Neuronal stem cell (in vitro differentiated cells): ENCODE measurements around the gene PFN3.
A peak's percentile ranks its signal among the peaks of the same experiment; 100 is the strongest.

Experiments used
- DNase-seq: peaks from one replicate; pipeline ENCODE4 v3.0.0-alpha.2; 2013; ENCODE audit warnings: low spot score
- H2AFZ ChIP-seq: one replicate; pipeline ENCODE4 v1.6.1; 2013; ENCODE audit warnings: mild to moderate bottlenecking, low read length, inconsistent platforms
- H2AK5ac ChIP-seq: 2 replicates; pipeline ENCODE4 v1.6.1; 2013; ENCODE audit warnings: low read depth, mild to moderate bottlenecking, inconsistent platforms, low read length, moderate library complexity, mixed read lengths
- H2BK120ac ChIP-seq: 2 replicates; pipeline ENCODE4 v1.6.1; 2013; ENCODE audit warnings: low read depth, mild to moderate bottlenecking, inconsistent platforms, low read length, moderate library complexity, mixed read lengths
- H2BK12ac ChIP-seq: one replicate; pipeline ENCODE4 v1.6.1; 2013; ENCODE audit warnings: low read length, inconsistent platforms
- H2BK15ac ChIP-seq: 2 replicates; pipeline ENCODE4 v1.6.1; 2013; ENCODE audit warnings: mild to moderate bottlenecking, low read length, inconsistent platforms, mixed read lengths
- H2BK5ac ChIP-seq: one replicate; pipeline ENCODE4 v1.6.1; 2013; ENCODE audit warnings: inconsistent platforms, mild to moderate bottlenecking, low read length, moderate library complexity
- H3K14ac ChIP-seq: one replicate; pipeline ENCODE4 v1.6.1; 2013; ENCODE audit warnings: low read length, inconsistent platforms
- H3K18ac ChIP-seq: 2 replicates; pipeline ENCODE4 v1.6.1; 2013; ENCODE audit warnings: low read length, inconsistent platforms
- H3K23ac ChIP-seq: 2 replicates; pipeline ENCODE4 v1.6.1; 2013; ENCODE audit warnings: low read depth, mild to moderate bottlenecking, mixed read lengths, low read length, inconsistent platforms; ENCODE audit not compliant: poor library complexity
- H3K27ac ChIP-seq: replicated peaks from 3 replicates; pipeline ENCODE4 v1.5.1; 2013; ENCODE audit warnings: low read length, inconsistent platforms
- H3K27me3 ChIP-seq, 3 experiments: 2 replicates each; pipeline ENCODE4 v1.6.1; 2013; ENCODE audit warnings: low read length in 3 of 3, mild to moderate bottlenecking in 2 of 3, inconsistent platforms in 1 of 3, low read depth in 1 of 3, mixed read lengths in 1 of 3, moderate library complexity in 1 of 3; ENCODE audit not compliant: control insufficient read depth in 3 of 3, insufficient read depth in 3 of 3
- H3K36me3 ChIP-seq, 2 donors: replicated peaks in 1 of 2; 2 replicates each; pipeline ENCODE4 v1.6.1; 2013; ENCODE audit warnings: low read length in 2 of 2; ENCODE audit not compliant: control insufficient read depth in 2 of 2, insufficient read depth in 2 of 2
- H3K4ac ChIP-seq: 2 replicates; pipeline ENCODE4 v1.6.1; 2013; ENCODE audit warnings: inconsistent platforms, mild to moderate bottlenecking, low read length, moderate library complexity
- H3K4me1 ChIP-seq, 2 donors: 1 replicate in 1 of 2; 2 replicates in 1 of 2; pipeline ENCODE4 v1.6.1; 2013; ENCODE audit warnings: low read length in 2 of 2, low read depth in 1 of 2; ENCODE audit not compliant: control insufficient read depth in 2 of 2, insufficient read depth in 1 of 2
- H3K4me2 ChIP-seq: one replicate; pipeline ENCODE4 v1.6.1; 2013; ENCODE audit warnings: mild to moderate bottlenecking, low read length, inconsistent platforms; ENCODE audit not compliant: insufficient read depth, poor library complexity, severe bottlenecking
- H3K4me3 ChIP-seq, 2 donors: 2 replicates each; pipeline ENCODE4 v1.5.1; 2013; ENCODE audit warnings: low read length in 2 of 2, mild to moderate bottlenecking in 2 of 2, inconsistent platforms in 1 of 2, moderate library complexity in 1 of 2
- H3K79me1 ChIP-seq: one replicate; pipeline ENCODE4 v1.6.1; 2013; ENCODE audit warnings: low read depth, mild to moderate bottlenecking, inconsistent platforms, low read length, moderate library complexity
- H3K9ac ChIP-seq: one replicate; pipeline ENCODE4 v1.6.1; 2013; ENCODE audit warnings: mild to moderate bottlenecking, low read depth, low read length, inconsistent platforms; ENCODE audit not compliant: poor library complexity
- H3K9me3 ChIP-seq, 2 donors: replicated peaks in 1 of 2; 2 replicates each; pipeline versions ENCODE3 to v1.6.1; 2013; ENCODE audit warnings: low read length in 2 of 2, mild to moderate bottlenecking in 2 of 2, inconsistent platforms in 1 of 2, low read depth in 1 of 2, mixed read lengths in 1 of 2, moderate library complexity in 1 of 2; ENCODE audit not compliant: control insufficient read depth in 2 of 2, insufficient read depth in 1 of 2
- H4K8ac ChIP-seq: one replicate; pipeline ENCODE4 v1.6.1; 2013; ENCODE audit warnings: low read depth, mild to moderate bottlenecking, inconsistent platforms, low read length, moderate library complexity
- H4K91ac ChIP-seq: one replicate; pipeline ENCODE4 v1.6.1; 2013; ENCODE audit warnings: low read length, low read depth, mild to moderate bottlenecking, inconsistent platforms; ENCODE audit not compliant: poor library complexity
- WGBS, 2 donors: extraction: QIAGEN DNeasy Blood & Tissue Kit; methylation state at CpG; one replicate each; pipeline ENCODE4 v1.1.7; 2013; ENCODE audit warnings: missing lambda C conversion rate in 2 of 2, mixed read lengths in 1 of 2; ENCODE audit not compliant: insufficient read length in 2 of 2, insufficient replicate concordance in 1 of 2; ENCODE audit errors: extremely low coverage in 2 of 2; 5-methylcytosine and 5-hydroxymethylcytosine counted together

Gene PFN3

GRCh38 chr5:177353093-177353492 lies 47.4 kb downstream of the PFN3 start:
- Histone ChIP-seq H3K9ac (no peak overlapping the region), H3K79me1 (peaks cover 11% of the 10 kb centered on the region), H2BK12ac (no peak overlapping the region), H3K4me3 (no peak overlapping the region), H3K9me3 (no peaks in the 10 kb centered on the region), H3K4me1 (peaks cover 8 to 23% of the 10 kb centered on the region in 2 donors), H3K4me2 (no peak overlapping the region), H3K4ac (no peak overlapping the region), H2BK15ac (no peak overlapping the region), H2AFZ (no peak overlapping the region), H4K91ac (no peak overlapping the region), H4K8ac (no peak overlapping the region), H3K27me3 (peaks cover 0 to 12% (median 0%) of the 10 kb centered on the region in 3 experiments), H3K27ac (no peak overlapping the region), H3K18ac (no peak overlapping the region), H2AK5ac (no peak overlapping the region), H2BK120ac (no peak overlapping the region), H3K23ac (no peak overlapping the region), H2BK5ac (no peak overlapping the region), H3K14ac (no peak overlapping the region), H3K36me3 (peaks cover 4 to 15% of the 10 kb centered on the region in 2 donors)
- WGBS, 2 donors = no CpG with 5 or more reads among the region's 5 CpGs
- no peak for DNase-seq

GRCh38 chr5:177351392-177352329 lies 48.8 kb downstream of the PFN3 start, which contains the start of gene LMAN2:
Gene LMAN2, minus strand, starts transcription at chr5:177351668. Its CDS starts 21 bp downstream, at chr5:177351647.
- DNase-seq = peak; percentile 91
- Histone ChIP-seq H3K36me3 (peaks cover 4 to 27% of the 10 kb centered on the region in 2 donors), H3K4me1 (peaks cover 8 to 9% of the 10 kb centered on the region in 2 donors), H3K23ac (peak within 1 kb of the TSS; percentile 1), H2BK12ac (no peak within 1 kb of the TSS), H2AK5ac (peak within 1 kb of the TSS; percentile 72), H3K9me3 (no peaks in the 10 kb centered on the region), H3K79me1 (peaks cover 11% of the 10 kb centered on the region), H2BK15ac (peak within 1 kb of the TSS; percentile 94), H2BK5ac (peak within 1 kb of the TSS; percentile 97), H3K18ac (peak within 1 kb of the TSS; percentile 100), H3K4me3 (peak within 1 kb of the TSS; percentile 64 to 81), H3K4ac (peak within 1 kb of the TSS; percentile 8), H3K27me3 (peaks cover 0 to 3% (median 0%) of the 10 kb centered on the region in 3 experiments), H4K91ac (no peak within 1 kb of the TSS), H4K8ac (peak within 1 kb of the TSS; percentile 66), H3K27ac (peak within 1 kb of the TSS; percentile 96), H3K14ac (no peak within 1 kb of the TSS), H3K9ac (peak within 1 kb of the TSS; percentile 96), H3K4me2 (peak within 1 kb of the TSS; percentile 97), H2BK120ac (no peak within 1 kb of the TSS), H2AFZ (peak within 1 kb of the TSS; percentile 99)
- no CpG with 5 or more reads among the region's 55 CpGs for WGBS, 2 donors

GRCh38 chr5:177350776-177351391 lies 49.6 kb downstream of the PFN3 start:
- H2AK5ac ChIP-seq = peak overlapping the region; percentile 72
- peaks cover 4 to 31% of the 10 kb centered on the region in 2 donors for H3K36me3 ChIP-seq
- H4K91ac ChIP-seq = no peak overlapping the region
- no peak for DNase-seq
- no peak overlapping the region for H3K14ac ChIP-seq
- no peak overlapping the region for H3K27ac ChIP-seq
- no CpG with 5 or more reads among the region's 19 CpGs for WGBS, 2 donors
- H3K9ac ChIP-seq = peak overlapping the region; percentile 96
- peak overlapping the region; percentile 97 for H3K4me2 ChIP-seq
- peak overlapping the region; percentile 97 for H2BK5ac ChIP-seq
- peaks cover 8 to 9% of the 10 kb centered on the region in 2 donors for H3K4me1 ChIP-seq
- peak overlapping the region; percentile 99 for H2AFZ ChIP-seq
- no peak overlapping the region for H2BK12ac ChIP-seq
- peak overlapping the region; percentile 66 for H4K8ac ChIP-seq
- H3K23ac ChIP-seq = peak overlapping the region; percentile 1
- peaks cover 0 to 1% (median 0%) of the 10 kb centered on the region in 3 experiments for H3K27me3 ChIP-seq
- peak overlapping the region; percentile 64 to 81 for H3K4me3 ChIP-seq
- no peak overlapping the region for H2BK15ac ChIP-seq
- H3K9me3 ChIP-seq = no peaks in the 10 kb centered on the region
- H2BK120ac ChIP-seq = no peak overlapping the region
- H3K18ac ChIP-seq = peak overlapping the region; percentile 84
- H3K79me1 ChIP-seq = peaks cover 11% of the 10 kb centered on the region
- peak overlapping the region; percentile 8 for H3K4ac ChIP-seq
